ENCODE results near the gene STK24.

Gene STK24

DNA sequence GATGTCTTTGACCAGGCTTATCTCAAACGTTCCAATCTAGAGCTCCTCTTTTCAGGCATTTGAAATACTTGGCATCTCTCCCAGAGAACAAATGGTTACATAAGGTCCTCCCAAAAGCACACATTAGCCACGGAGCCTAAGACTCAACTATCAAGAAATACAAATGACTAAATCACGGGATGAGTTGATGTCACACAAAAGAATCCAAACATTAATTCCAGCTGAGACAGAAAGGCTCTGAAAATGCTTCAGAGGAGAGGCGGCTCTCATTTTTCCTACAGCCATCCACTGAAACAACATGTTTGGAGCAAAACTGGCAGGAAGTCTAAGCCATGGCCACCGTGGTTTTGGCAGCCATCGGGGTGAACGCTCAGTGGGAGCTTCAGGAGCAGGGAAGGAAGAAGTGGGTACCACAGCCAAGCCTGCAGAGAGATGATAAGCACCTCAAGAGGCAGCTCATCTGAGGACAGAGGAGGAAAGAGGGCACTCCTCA is 122.5 kb downstream of the STK24 start:
- TF ChIP-seq, protein P1, sequence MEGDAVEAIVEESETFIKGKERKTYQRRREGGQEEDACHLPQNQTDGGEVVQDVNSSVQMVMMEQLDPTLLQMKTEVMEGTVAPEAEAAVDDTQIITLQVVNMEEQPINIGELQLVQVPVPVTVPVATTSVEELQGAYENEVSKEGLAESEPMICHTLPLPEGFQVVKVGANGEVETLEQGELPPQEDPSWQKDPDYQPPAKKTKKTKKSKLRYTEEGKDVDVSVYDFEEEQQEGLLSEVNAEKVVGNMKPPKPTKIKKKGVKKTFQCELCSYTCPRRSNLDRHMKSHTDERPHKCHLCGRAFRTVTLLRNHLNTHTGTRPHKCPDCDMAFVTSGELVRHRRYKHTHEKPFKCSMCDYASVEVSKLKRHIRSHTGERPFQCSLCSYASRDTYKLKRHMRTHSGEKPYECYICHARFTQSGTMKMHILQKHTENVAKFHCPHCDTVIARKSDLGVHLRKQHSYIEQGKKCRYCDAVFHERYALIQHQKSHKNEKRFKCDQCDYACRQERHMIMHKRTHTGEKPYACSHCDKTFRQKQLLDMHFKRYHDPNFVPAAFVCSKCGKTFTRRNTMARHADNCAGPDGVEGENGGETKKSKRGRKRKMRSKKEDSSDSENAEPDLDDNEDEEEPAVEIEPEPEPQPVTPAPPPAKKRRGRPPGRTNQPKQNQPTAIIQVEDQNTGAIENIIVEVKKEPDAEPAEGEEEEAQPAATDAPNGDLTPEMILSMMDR (IDR thresholded peaks at IDR 0.05; ENCODE audit: low read depth, low read length, missing control alignments), result no peak
- DNase-seq, result peak; percentile 67
- no peak overlapping the region for H3K4me3 ChIP-seq (ENCODE audit: low read depth, low read length)
- H3K27me3 ChIP-seq (replicated peaks), result no peaks in the 10 kb centered on the region
- H3K36me3 ChIP-seq (replicated peaks), result peaks cover 37% of the 10 kb centered on the region
- in situ Hi-C loops (cut with HindIII; ENCODE audit: low pct_ligation_motif_present, low sequenced_read_pairs), result no loop called here
- peak overlapping the region; percentile 72 for H3K27ac ChIP-seq

DNA sequence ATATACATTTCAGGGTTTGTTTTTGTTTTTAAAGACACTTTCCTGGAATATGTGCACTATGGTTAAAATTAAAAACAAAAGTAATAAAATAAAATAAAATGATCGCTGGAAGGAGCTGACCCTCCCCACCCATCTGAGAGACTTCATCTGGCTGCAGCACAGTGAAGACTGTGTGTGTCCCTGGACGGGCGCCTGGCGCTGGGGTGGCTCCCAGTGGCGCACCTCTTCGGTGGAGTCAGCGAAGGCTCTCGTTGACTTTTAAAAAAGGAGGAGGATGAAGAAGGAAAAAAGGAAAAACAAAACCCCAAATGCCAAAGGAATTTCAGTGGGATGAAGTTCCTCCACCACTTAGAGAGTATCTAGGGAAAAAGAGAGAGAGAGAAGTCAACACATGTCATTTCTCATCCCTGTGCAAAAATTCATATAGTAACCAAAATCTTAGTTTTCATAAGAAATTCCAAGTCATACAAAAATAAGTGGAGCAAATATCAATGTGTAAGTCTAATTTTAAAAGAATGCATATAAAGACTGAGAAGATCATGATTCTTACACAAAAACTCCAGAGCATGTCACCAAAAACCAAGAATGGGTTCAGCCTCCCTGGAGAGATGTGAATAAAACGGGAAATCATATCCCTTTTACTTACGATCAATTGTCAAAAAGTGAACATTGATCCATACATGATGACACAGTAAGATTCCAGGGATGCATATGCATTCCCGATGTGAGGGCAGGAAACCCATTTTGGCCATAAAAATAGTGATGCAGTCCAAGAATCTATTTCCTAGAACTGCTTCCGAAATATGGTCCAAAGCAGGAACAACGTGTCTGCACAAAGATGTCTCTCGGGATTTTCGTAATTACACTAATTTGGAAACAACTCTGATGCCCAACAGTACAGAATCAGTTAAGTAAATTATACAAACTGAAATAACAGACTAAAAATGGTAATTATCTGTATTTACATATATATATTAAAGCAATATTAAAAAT is 123.8 kb downstream of the STK24 start:
- TF ChIP-seq, protein P1 (IDR thresholded peaks at IDR 0.05; ENCODE audit: low read depth, low read length, missing control alignments), result no peak
- no peak overlapping the region for H3K4me3 ChIP-seq (ENCODE audit: low read depth, low read length)
- peaks cover 35% of the 10 kb centered on the region for H3K36me3 ChIP-seq (replicated peaks)
- in situ Hi-C loops (cut with HindIII; ENCODE audit: low pct_ligation_motif_present, low sequenced_read_pairs), result no loop called here
- peak overlapping the region; percentile 78 for H3K27ac ChIP-seq
- DNase-seq, result no peak
- no peaks in the 10 kb centered on the region for H3K27me3 ChIP-seq (replicated peaks)

DNA sequence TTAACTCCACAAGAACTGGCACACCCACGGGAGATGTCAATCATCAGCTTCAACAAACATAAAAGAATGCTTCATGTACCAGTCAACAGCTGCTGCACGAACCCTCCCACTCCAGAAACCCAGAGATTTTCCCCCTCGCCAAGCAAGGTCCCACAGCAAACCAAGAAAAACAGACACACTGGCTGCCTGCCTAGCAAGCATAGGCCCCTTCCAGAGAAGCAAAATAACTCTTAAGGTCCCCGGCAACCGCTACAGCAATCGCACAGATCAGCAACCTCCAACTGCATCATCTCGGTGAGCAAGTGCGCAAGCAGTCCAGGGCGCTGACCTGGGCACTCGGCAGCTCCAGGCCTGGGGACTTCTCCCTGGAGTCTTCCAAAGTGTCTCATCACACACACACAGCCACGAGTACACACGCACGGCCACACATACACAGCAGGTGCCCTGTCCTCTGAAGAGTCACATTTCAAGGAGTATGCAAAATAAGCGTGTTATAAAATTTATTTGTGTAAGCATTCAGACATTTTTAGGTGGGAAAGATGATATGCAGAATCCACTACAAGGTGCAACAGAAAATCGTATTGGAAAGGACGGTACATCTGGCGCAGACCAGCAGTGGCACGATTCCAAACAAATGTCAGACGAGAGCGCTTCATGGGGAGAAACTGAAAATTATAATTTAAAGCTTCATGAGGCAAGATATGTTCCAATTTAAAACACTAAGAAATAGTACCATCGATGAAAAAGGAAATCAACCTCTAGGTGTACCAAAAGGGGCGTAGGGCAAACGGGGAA is 125.0 kb downstream of the STK24 start:
- Histone ChIP-seq H3K36me3 (replicated peaks) (peaks cover 32% of the 10 kb centered on the region), H3K4me3 (ENCODE audit: low read depth, low read length) (no peak overlapping the region), H3K27ac (peak overlapping the region; percentile 78), H3K27me3 (replicated peaks) (no peaks in the 10 kb centered on the region)
- in situ Hi-C loops (cut with HindIII; ENCODE audit: low pct_ligation_motif_present, low sequenced_read_pairs), result no loop called here
- peak; percentile 84 for DNase-seq
- TF ChIP-seq, protein P1 (IDR thresholded peaks at IDR 0.05; ENCODE audit: low read depth, low read length, missing control alignments), result no peak

DNA sequence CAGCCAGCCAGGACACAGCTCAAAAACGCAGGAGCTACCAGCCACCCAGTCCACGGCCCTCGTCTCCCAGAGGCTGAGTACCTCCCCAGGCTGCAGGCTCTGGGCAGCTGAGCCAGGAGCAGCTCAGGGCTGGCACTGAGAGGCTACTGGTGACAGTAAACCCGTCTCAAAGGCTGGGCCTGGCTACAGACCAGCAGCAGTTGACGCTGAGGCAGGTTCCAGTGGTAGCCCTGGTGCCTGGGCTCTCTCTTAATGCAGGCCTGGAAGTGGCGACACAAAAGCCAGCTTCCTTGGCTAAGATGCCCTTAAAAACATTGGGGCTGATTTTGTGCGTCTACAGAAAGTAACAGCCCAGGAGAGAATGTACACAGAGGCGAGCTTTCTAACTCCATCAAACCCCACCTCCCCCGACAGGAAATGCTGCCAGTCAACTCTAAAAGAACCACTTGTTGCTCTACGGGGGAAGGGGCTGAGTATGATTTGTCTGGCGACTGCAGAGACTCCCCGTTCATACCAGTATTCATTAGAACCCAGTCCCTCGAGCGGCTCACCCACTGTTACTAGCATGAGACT is 126.3 kb downstream of the STK24 start:
- in situ Hi-C loops (cut with HindIII; ENCODE audit: low pct_ligation_motif_present, low sequenced_read_pairs), result no loop called here
- TF ChIP-seq, protein P1 (IDR thresholded peaks at IDR 0.05; ENCODE audit: low read depth, low read length, missing control alignments), result no peak
- DNase-seq, result no peak
- H3K4me3 ChIP-seq (ENCODE audit: low read depth, low read length), result no peak overlapping the region
- no peaks in the 10 kb centered on the region for H3K27me3 ChIP-seq (replicated peaks)
- peaks cover 28% of the 10 kb centered on the region for H3K36me3 ChIP-seq (replicated peaks)
- H3K27ac ChIP-seq, result peak overlapping the region; percentile 78

DNA sequence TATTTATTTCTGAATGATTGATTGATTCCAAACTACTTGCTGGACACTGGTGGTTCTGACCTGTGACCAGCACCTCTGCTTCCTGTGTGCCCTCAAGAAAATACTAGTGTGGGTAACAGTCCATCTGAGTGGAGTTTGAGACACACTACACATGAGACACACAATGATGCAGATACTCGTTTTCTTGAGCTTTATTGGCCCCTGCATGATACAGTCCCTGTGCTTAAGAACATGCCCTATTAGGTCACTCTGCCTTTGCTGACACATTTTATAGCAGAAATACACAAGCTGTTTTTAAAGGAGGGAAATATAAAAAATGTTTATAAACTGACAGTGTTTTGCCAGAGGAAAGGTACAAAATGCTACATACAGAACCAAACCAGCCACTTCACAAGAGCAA is 126.9 kb downstream of the STK24 start:
- no peak for DNase-seq
- Histone ChIP-seq H3K4me3 (ENCODE audit: low read depth, low read length) (no peak overlapping the region), H3K27me3 (replicated peaks) (no peaks in the 10 kb centered on the region), H3K36me3 (replicated peaks) (peaks cover 28% of the 10 kb centered on the region), H3K27ac (no peak overlapping the region)
- TF ChIP-seq, protein P1 (IDR thresholded peaks at IDR 0.05; ENCODE audit: low read depth, low read length, missing control alignments), result no peak
- in situ Hi-C loops (cut with HindIII; ENCODE audit: low pct_ligation_motif_present, low sequenced_read_pairs), result no loop called here
